Muscle layer of duodenum (tissue), 2 donors: ENCODE measurements around the gene FCGR2B.

Source experiments
- H3K27ac ChIP-seq: one replicate; pipeline ENCODE4 v1.7.0; 2013; ENCODE audit warnings: mild to moderate bottlenecking, low read length
- H3K27me3 ChIP-seq: one replicate; pipeline ENCODE4 v1.7.0; 2013; ENCODE audit warnings: low read depth, mild to moderate bottlenecking, control low read depth, low read length
- H3K36me3 ChIP-seq, 2 donors: one replicate each; pipeline ENCODE4 v1.7.0; 2013; ENCODE audit warnings: low read length in 2 of 2, control low read depth in 1 of 2, mild to moderate bottlenecking in 1 of 2; ENCODE audit not compliant: insufficient read depth in 2 of 2, control insufficient read depth in 1 of 2
- H3K4me1 ChIP-seq, 2 donors: one replicate each; pipeline ENCODE4 v1.7.0; 2013; ENCODE audit warnings: low read length in 2 of 2, mild to moderate bottlenecking in 2 of 2, control low read depth in 1 of 2, moderate library complexity in 1 of 2; ENCODE audit not compliant: insufficient read depth in 2 of 2, control insufficient read depth in 1 of 2
- H3K4me3 ChIP-seq, 2 donors: one replicate each; pipeline ENCODE4 v1.7.0; 2013; ENCODE audit warnings: low read length in 2 of 2, low read depth in 1 of 2, mild to moderate bottlenecking in 1 of 2
- H3K9me3 ChIP-seq, 2 donors: one replicate each; pipeline ENCODE4 v1.7.0; 2013; ENCODE audit warnings: low read length in 2 of 2, control low read depth in 1 of 2, mild to moderate bottlenecking in 1 of 2; ENCODE audit not compliant: control insufficient read depth in 1 of 2
- donor health status: healthy.

Gene FCGR2B

GRCh38 chr1:161726473-161727255, 63.7 kb downstream of the FCGR2B start:
- H3K9me3 ChIP-seq: no peaks in the 10 kb centered on the region
- peaks cover 0 to 13% of the 10 kb centered on the region in 2 donors for H3K4me1 ChIP-seq
- no peaks in the 10 kb centered on the region for H3K27me3 ChIP-seq
- no peaks in the 10 kb centered on the region for H3K36me3 ChIP-seq
- peak overlapping the region; percentile 51 for H3K27ac ChIP-seq
- peak overlapping the region; percentile 80 to 96 for H3K4me3 ChIP-seq

- Histone ChIP-seq H3K9me3 (no peaks in the 10 kb centered on the region), H3K27me3 (no peaks in the 10 kb centered on the region), H3K36me3 (no peaks in the 10 kb centered on the region), H3K4me3 (peak overlapping the region; percentile 61 to 96), H3K4me1 (peaks cover 0 to 13% of the 10 kb centered on the region in 2 donors), H3K27ac (no peak overlapping the region)
Measured at GRCh38 chr1:161727256-161727924, 64.4 kb downstream of the FCGR2B start.
